K562 (cell line): ENCODE measurements around the gene PUM2. TPM values are rescaled to one million over a fixed set of nuclear protein-coding genes. Genes with fewer than 3 reads are reported as not detected.

Source experiments
- E2F5 ChIP-seq: sonication (generic); formaldehyde crosslinking; IDR thresholded peaks from 2 replicates; pipeline ENCODE4 v1.8.0; 2022; ENCODE audit warnings: mild to moderate bottlenecking, missing genetic modification reagents
- ILK ChIP-seq: fragments of 450-650 bp; IDR thresholded peaks from 2 replicates; pipeline ENCODE4 v1.6.1; 2016; ENCODE audit warnings: missing genetic modification characterization, low read depth, mild to moderate bottlenecking, missing compliant biosample characterization, moderate library complexity, borderline replicate concordance
- KDM5B ChIP-seq: fragments of 200-600 bp; sonication (generic); IDR thresholded peaks from 2 replicates; pipeline ENCODE4 v1.6.1; 2012; ENCODE audit warnings: low read depth, mild to moderate bottlenecking, moderate library complexity, low read length, control low read depth, inconsistent platforms; ENCODE audit not compliant: insufficient replicate concordance
- PCBP2 ChIP-seq: fragments of 200-400 bp; formaldehyde crosslinking; IDR thresholded peaks from 2 replicates; pipeline ENCODE4 v1.6.1; 2018; ENCODE audit warnings: low read length, low read depth, mild to moderate bottlenecking, moderate library complexity; ENCODE audit not compliant: poor library complexity, severe bottlenecking
- RBFOX2 ChIP-seq: fragments of 200-400 bp; formaldehyde crosslinking; IDR thresholded peaks from 2 replicates; pipeline ENCODE4 v1.6.1; 2017; ENCODE audit warnings: low read depth, mild to moderate bottlenecking, low read length, moderate library complexity
- RHOXF2B ChIP-seq: fragments of 250-450 bp; sonication (Bioruptor Pico); conservative IDR thresholded peaks from 2 replicates; pipeline ENCODE4 v1.5.1; 2021
- SIN3B ChIP-seq: fragments of 450-650 bp; IDR thresholded peaks from 2 replicates; pipeline ENCODE4 v1.6.1; 2017; ENCODE audit warnings: low read depth, mild to moderate bottlenecking, moderate library complexity
- STAT6 ChIP-seq: sonication (generic); formaldehyde crosslinking; IDR thresholded peaks from 2 replicates; pipeline ENCODE4 v1.8.1; 2023; ENCODE audit warnings: mild to moderate bottlenecking, missing genetic modification reagents
- TARDBP ChIP-seq: fragments of 450-650 bp; IDR thresholded peaks from 2 replicates; pipeline ENCODE4 v1.6.1; 2016
- TFAM ChIP-seq: fragments of 250-450 bp; sonication (Bioruptor Pico); conservative IDR thresholded peaks from 2 replicates; pipeline ENCODE4 v1.5.0; 2021; ENCODE audit warnings: mild to moderate bottlenecking, moderate library complexity
- TRIM28 ChIP-seq: fragments of 450-650 bp; IDR thresholded peaks from 2 replicates; pipeline ENCODE4 v1.6.1; 2017
- ZBTB43 ChIP-seq: sonication (generic); formaldehyde crosslinking; IDR thresholded peaks from 2 replicates; pipeline ENCODE4 v1.8.0; 2023; ENCODE audit warnings: mild to moderate bottlenecking, missing genetic modification reagents
- ZFP36 ChIP-seq: fragments of 150-350 bp; IDR thresholded peaks from 2 replicates; pipeline ENCODE4 v1.6.1; 2018; ENCODE audit warnings: low read length, low read depth; ENCODE audit not compliant: partially characterized antibody
- ZNF212 ChIP-seq: fragments of 450-650 bp; formaldehyde crosslinking; IDR thresholded peaks from 2 replicates; pipeline ENCODE4 v1.4.0; 2020; ENCODE audit warnings: mild to moderate bottlenecking
- polyA plus RNA-seq, 8 experiments: library from polyadenylated mRNA; depleted of rRNA in 4 of 8; stranded (reverse) in 5 of 8; unstranded in 3 of 8; fragments of >200 nt; fragmentation: Nextera tagmentation in 2 of 8; fragmentation: Illumina TruSeq in 1 of 8; extraction: Ambion mirVana in 2 of 8; extraction: Trizol in 1 of 8; gene quantifications; 2 replicates each; pipeline versions ENCODE4 v1.2.1 to v1.2.3, GENCODE V29; 2011 to 2014; ENCODE audit warnings: inconsistent platforms in 1 of 8, missing spikeins in 1 of 8
- total RNA-seq, 7 experiments: library from RNA; depleted of rRNA in 6 of 7; stranded (reverse); fragments of >200 nt in 6 of 7; fragmentation: Illumina TruSeq in 2 of 7; extraction: Trizol in 2 of 7; gene quantifications; 2 replicates each; pipeline versions ENCODE4 v1.2.1 to v1.2.3, GENCODE V29; 2011 to 2021; ENCODE audit warnings: low replicate concordance in 1 of 7
- TF ChIP-seq, protein P1 (sequence below): fragments of 450-650 bp; IDR thresholded peaks from 2 replicates; pipeline ENCODE4 v1.6.1; 2016; ENCODE audit warnings: low read depth

Gene PUM2
- total and polyA plus RNA-seq, 9 of the 15 experiments (the other 6 are each of a cell fraction or from before 2014, with no cell fraction given): 13.4 to 61.9 (median 28.3) TPM

DNA sequence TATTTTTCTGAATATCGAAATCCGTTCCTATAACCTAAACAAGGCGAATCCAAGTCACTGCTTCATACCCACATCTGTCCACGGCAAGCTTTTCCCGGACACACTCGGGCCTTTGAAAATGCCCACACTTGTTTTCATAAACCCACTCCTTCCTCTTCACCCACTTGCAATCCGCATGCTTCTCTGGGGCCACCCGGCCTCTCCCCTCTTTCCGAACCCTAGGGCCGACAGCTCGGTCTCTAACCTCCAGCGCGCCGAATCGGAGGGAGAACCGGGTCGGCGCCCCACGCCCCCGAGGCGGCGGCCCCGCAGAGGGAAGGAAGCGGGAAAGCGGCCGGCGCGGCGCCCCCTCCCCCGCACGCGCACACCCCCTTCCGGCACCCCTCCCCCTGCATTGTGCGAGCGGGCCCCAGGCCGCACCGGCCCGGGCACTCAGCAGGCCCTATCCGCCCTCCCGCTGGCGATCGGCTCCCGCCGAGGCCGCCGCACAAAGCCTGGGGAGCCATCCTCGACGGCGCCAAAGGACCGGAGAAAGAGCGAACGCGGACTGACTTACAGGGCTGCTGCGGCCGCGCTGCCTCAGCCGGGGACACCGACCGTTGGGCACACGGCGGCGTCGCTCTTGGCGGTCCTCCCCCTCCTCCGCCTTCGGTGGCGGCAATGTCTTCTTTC is 467 bp downstream of the PUM2 start (continued):
- TF ChIP-seq TARDBP: no peak
- TF ChIP-seq, protein P1, sequence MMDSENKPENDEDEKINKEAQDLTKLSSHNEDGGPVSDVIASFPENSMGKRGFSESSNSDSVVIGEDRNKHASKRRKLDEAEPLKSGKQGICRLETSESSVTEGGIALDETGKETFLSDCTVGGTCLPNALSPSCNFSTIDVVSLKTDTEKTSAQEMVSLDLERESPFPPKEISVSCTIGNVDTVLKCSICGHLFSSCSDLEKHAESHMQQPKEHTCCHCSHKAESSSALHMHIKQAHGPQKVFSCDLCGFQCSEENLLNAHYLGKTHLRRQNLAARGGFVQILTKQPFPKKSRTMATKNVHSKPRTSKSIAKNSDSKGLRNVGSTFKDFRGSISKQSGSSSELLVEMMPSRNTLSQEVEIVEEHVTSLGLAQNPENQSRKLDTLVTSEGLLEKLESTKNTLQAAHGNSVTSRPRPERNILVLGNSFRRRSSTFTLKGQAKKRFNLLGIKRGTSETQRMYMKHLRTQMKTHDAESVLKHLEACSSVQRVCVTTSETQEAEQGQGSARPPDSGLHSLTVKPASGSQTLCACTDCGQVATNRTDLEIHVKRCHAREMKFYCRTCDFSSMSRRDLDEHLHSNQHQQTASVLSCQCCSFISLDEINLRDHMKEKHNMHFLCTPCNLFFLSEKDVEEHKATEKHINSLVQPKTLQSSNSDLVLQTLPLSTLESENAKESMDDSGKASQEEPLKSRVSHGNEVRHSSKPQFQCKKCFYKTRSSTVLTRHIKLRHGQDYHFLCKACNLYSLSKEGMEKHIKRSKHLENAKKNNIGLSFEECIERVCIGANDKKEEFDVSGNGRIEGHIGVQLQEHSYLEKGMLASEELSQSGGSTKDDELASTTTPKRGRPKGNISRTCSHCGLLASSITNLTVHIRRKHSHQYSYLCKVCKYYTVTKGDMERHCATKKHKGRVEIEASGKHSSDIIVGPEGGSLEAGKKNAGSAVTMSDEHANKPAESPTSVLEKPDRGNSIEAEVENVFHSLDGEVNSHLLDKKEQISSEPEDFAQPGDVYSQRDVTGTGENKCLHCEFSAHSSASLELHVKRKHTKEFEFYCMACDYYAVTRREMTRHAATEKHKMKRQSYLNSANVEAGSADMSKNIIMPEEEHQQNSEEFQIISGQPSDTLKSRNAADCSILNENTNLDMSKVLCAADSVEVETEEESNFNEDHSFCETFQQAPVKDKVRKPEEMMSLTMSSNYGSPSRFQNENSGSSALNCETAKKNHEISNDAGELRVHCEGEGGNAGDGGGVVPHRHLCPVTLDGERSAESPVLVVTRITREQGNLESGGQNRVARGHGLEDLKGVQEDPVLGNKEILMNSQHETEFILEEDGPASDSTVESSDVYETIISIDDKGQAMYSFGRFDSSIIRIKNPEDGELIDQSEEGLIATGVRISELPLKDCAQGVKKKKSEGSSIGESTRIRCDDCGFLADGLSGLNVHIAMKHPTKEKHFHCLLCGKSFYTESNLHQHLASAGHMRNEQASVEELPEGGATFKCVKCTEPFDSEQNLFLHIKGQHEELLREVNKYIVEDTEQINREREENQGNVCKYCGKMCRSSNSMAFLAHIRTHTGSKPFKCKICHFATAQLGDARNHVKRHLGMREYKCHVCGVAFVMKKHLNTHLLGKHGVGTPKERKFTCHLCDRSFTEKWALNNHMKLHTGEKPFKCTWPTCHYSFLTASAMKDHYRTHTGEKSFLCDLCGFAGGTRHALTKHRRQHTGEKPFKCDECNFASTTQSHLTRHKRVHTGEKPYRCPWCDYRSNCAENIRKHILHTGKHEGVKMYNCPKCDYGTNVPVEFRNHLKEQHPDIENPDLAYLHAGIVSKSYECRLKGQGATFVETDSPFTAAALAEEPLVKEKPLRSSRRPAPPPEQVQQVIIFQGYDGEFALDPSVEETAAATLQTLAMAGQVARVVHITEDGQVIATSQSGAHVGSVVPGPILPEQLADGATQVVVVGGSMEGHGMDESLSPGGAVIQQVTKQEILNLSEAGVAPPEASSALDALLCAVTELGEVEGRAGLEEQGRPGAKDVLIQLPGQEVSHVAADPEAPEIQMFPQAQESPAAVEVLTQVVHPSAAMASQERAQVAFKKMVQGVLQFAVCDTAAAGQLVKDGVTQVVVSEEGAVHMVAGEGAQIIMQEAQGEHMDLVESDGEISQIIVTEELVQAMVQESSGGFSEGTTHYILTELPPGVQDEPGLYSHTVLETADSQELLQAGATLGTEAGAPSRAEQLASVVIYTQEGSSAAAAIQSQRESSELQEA: no peak
- TF ChIP-seq ZNF212 (CRISPR knock-in tag): no peak
- no peak for TF ChIP-seq ZFP36
- no peak for TF ChIP-seq KDM5B
- no peak for TF ChIP-seq TFAM
- TF ChIP-seq E2F5 (CRISPR knock-in tag): no peak
- TF ChIP-seq RBFOX2: peak; percentile 84
- TF ChIP-seq STAT6: no peak
- TF ChIP-seq ZBTB43 (CRISPR knock-in tag): 0 out of 2 replicates have a peak, but pooled peaks have one; percentile 65
- TF ChIP-seq ILK (tag): no peak
- 0 out of 2 replicates have a peak, but pooled peaks have one; percentile 9 for TF ChIP-seq TRIM28
- TF ChIP-seq RHOXF2B (CRISPR knock-in tag): no peak
- no peak for TF ChIP-seq SIN3B
- no peak for TF ChIP-seq PCBP2
